HCT116 (cell line): ENCODE results near the gene GRK5. TPM values are rescaled to one million over a fixed set of nuclear protein-coding genes. Genes with fewer than 3 reads are reported as not detected.

ENCODE experiments used
- ATAC-seq: fragments of 200-7000 bp; cut with Tn5 transposase; 2 replicates; pipeline ENCODE4 v1.9.1; 2020; ENCODE audit warnings: mild to moderate bottlenecking, moderate library complexity
- BruUV-seq: library from RNA; stranded (reverse); fragments of 400-500 nt; replicated peaks from 2 replicates; lab custom pipeline; 2021; lab: Mats Ljungman, UMichigan
- CTCF ChIA-PET: fragments of 300-600 bp; sonication (Branson Sonifier 250); formaldehyde crosslinking; loops from one replicate; lab custom pipeline; 2021; ENCODE audit warnings: antibody characterized with exemption; lab: Charles Lee
- POLR2A ChIA-PET: fragments of 300-600, 350-600 bp; sonication (Branson Sonifier 250); formaldehyde crosslinking; loops from one replicate; lab custom pipeline; 2021; ENCODE audit warnings: antibody characterized with exemption; lab: Charles Lee
- RAD21 ChIA-PET, 2 experiments: fragments of 300-600 bp; sonication (Branson Sonifier 250); formaldehyde crosslinking; loops; one replicate each; lab custom pipeline; 2023; ENCODE audit warnings: low total read pairs in 2 of 2; ENCODE audit not compliant: uncharacterized antibody in 2 of 2, unreplicated experiment in 2 of 2, low non-redundant PET in 1 of 2; lab: Charles Lee
- DNase-seq: peaks from one replicate; pipeline ENCODE4 v3.0.0-alpha.2; 2010; ENCODE audit warnings: low read depth, low spot score
- H2AFZ ChIP-seq: fragments of 200-600 bp; shearing (Covaris generic), sonication (generic); 2 replicates; pipeline ENCODE4 v1.6.1; 2017; ENCODE audit warnings: low read depth, mixed run types, mixed read lengths, antibody characterized with exemption, low read length; ENCODE audit not compliant: poor library complexity, severe bottlenecking
- H3K27ac ChIP-seq: 2 replicates; pipeline ENCODE4 v1.5.1; 2012; ENCODE audit warnings: low read depth, low read length
- H3K27me3 ChIP-seq: fragments of 200-600 bp; sonication (generic); 2 replicates; pipeline ENCODE4 v1.6.1; 2016; ENCODE audit warnings: mixed run types, low read length, mixed read lengths; ENCODE audit not compliant: insufficient read depth
- H3K36me3 ChIP-seq, 2 experiments: fragments of 200-500 bp in 1 of 2; fragments of 200-600 bp in 1 of 2; sonication (Bioruptor generic) in 1 of 2; sonication (generic) in 1 of 2; 2 replicates each; pipeline versions ENCODE4 v1.5.1 to v1.6.1; 2014 to 2016; ENCODE audit warnings: low read length in 2 of 2, inconsistent platforms in 1 of 2, mixed read lengths in 1 of 2, mixed run types in 1 of 2; ENCODE audit not compliant: insufficient read depth in 2 of 2, control insufficient read depth in 1 of 2
- H3K4me1 ChIP-seq, 2 experiments: fragments of 200-600 bp in 1 of 2; sonication (generic) in 1 of 2; 2 replicates each; pipeline versions ENCODE4 v1.5.1 to v1.6.1; 2012 to 2017; ENCODE audit warnings: low read length in 2 of 2, inconsistent platforms in 1 of 2, mild to moderate bottlenecking in 1 of 2, mixed read lengths in 1 of 2, mixed run types in 1 of 2, moderate library complexity in 1 of 2; ENCODE audit not compliant: insufficient read depth in 2 of 2, control insufficient read depth in 1 of 2
- H3K4me2 ChIP-seq: fragments of 200-600 bp; sonication (generic); 2 replicates; pipeline ENCODE4 v1.6.1; 2017; ENCODE audit warnings: mixed run types, low read length, mixed read lengths
- H3K4me3 ChIP-seq, 2 experiments: fragments of 200-600 bp in 1 of 2; sonication (generic) in 1 of 2; replicated peaks in 1 of 2; 2 replicates each; pipeline ENCODE4 v1.5.1; 2011 to 2016; ENCODE audit warnings: low read length in 2 of 2, control low read depth in 1 of 2, low read depth in 1 of 2, mild to moderate bottlenecking in 1 of 2, mixed read lengths in 1 of 2, mixed run types in 1 of 2
- H3K79me2 ChIP-seq: fragments of 200-600 bp; sonication (generic); 2 replicates; pipeline ENCODE4 v1.6.1; 2017; ENCODE audit warnings: mild to moderate bottlenecking, mixed run types, low read length, moderate library complexity, mixed read lengths; ENCODE audit not compliant: insufficient read depth
- H3K9ac ChIP-seq: fragments of 200-600 bp; sonication (generic); 2 replicates; pipeline ENCODE4 v1.6.1; 2016; ENCODE audit warnings: low read length, mixed read lengths
- H3K9me2 ChIP-seq: fragments of 200-600 bp; sonication (generic), shearing (Covaris generic); 2 replicates; pipeline ENCODE4 v1.6.1; 2017; ENCODE audit warnings: mixed run types, mild to moderate bottlenecking, moderate library complexity; ENCODE audit not compliant: insufficient read depth
- H3K9me3 ChIP-seq, 2 experiments: fragments of 200-500 bp in 1 of 2; fragments of 200-600 bp in 1 of 2; sonication (Bioruptor generic) in 1 of 2; sonication (generic) in 1 of 2; 2 replicates each; pipeline ENCODE4 v1.6.1; 2014 to 2017; ENCODE audit warnings: low read length in 2 of 2, mixed read lengths in 2 of 2, inconsistent platforms in 1 of 2, low read depth in 1 of 2, mild to moderate bottlenecking in 1 of 2, mixed run types in 1 of 2, moderate library complexity in 1 of 2; ENCODE audit not compliant: control insufficient read depth in 1 of 2, insufficient read depth in 1 of 2
- H4K20me1 ChIP-seq: fragments of 200-600 bp; sonication (generic), shearing (Covaris generic); 2 replicates; pipeline ENCODE4 v1.6.1; 2017; ENCODE audit warnings: mixed run types, mild to moderate bottlenecking, moderate library complexity; ENCODE audit not compliant: insufficient read depth
- CTCF ChIP-seq, 3 experiments: fragments of 200-600 bp in 1 of 3; sonication (generic) in 1 of 3; IDR thresholded peaks in 2 of 3; conservative IDR thresholded peaks in 1 of 3; 2 replicates each; pipeline ENCODE4 v1.5.1; 2012 to 2017; ENCODE audit warnings: low read depth in 2 of 3, low read length in 2 of 3, antibody characterized with exemption in 1 of 3, borderline replicate concordance in 1 of 3, control low read depth in 1 of 3, mild to moderate bottlenecking in 1 of 3, mixed read lengths in 1 of 3, mixed run types in 1 of 3, moderate library complexity in 1 of 3; ENCODE audit not compliant: insufficient read depth in 1 of 3
- JUND ChIP-seq: IDR thresholded peaks from 2 replicates; pipeline ENCODE4 v1.6.1; 2012
- REST ChIP-seq: IDR thresholded peaks from 2 replicates; pipeline ENCODE4 v1.6.1; 2012; ENCODE audit warnings: low read depth
- intact Hi-C: fragments of 100-400 bp; cut with micrococcal nuclease; formaldehyde crosslinking; loops from 2 replicates; pipeline ENCODE4 v1.10.0; 2022
- total RNA-seq: library from RNA; stranded (reverse); gene quantifications from one replicate; pipeline ENCODE4 v1.2.1, GENCODE V29; 2021; ENCODE audit not compliant: unreplicated experiment

Gene GRK5
- total RNA-seq, 1 experiment from 2014 or later, result 7.3 TPM

GRCh38 chr10:119424258-119424975 is 217.0 kb downstream of the GRK5 start:
- no peaks in the 10 kb centered on the region for H3K9me2 ChIP-seq
- H3K27ac ChIP-seq, result no peak overlapping the region
- no peak overlapping the region for H2AFZ ChIP-seq
- TF ChIP-seq REST (no peak), JUND (no peak), CTCF (IDR thresholded peaks at IDR 0.05 in 2 of 3, conservative IDR thresholded peaks at IDR 0.05 in 1 of 3; ENCODE audit: borderline replicate concordance in 1 of 3, insufficient read depth in 1 of 3, low read depth in 2 of 3, low read length in 2 of 3) (no peak)
- TF ChIP-seq, all 23 proteins: peak for 0
- H3K4me3 ChIP-seq, result no peak overlapping the region
- no peaks in the 10 kb centered on the region for H3K9me3 ChIP-seq
- H4K20me1 ChIP-seq, result no peaks in the 10 kb centered on the region
- DNase-seq (no peak), ATAC-seq (no peak)
- intact Hi-C loops, result no loop called here
- H3K9ac ChIP-seq, result no peak overlapping the region
- H3K36me3 ChIP-seq, result no peaks in the 10 kb centered on the region
- H3K4me2 ChIP-seq, result no peak overlapping the region
- peaks cover 12 to 15% of the 10 kb centered on the region in 2 experiments; a peak in 3 of 4 replicates for H3K4me1 ChIP-seq
- ChIA-PET CTCF (interaction anchor here (1.5 kb wide), 1 partner anchor 215 kb away, joined by 3 read pairs; no protein-coding TSS in a partner anchor), RAD21 (no interaction called here), POLR2A (no interaction called here)
- no peaks in the 10 kb centered on the region for H3K79me2 ChIP-seq
- no TSS peak for BruUV-seq
- no peaks in the 10 kb centered on the region for H3K27me3 ChIP-seq
